HCT116 (cell line): ENCODE measurements around the gene C1orf116. TPM values are rescaled to one million over a fixed set of nuclear protein-coding genes. Genes with fewer than 3 reads are reported as not detected.

Experiments used
- ATAC-seq: fragments of 200-7000 bp; cut with Tn5 transposase; 2 replicates; pipeline ENCODE4 v1.9.1; 2020; ENCODE audit warnings: mild to moderate bottlenecking, moderate library complexity
- BruUV-seq: library from RNA; stranded (reverse); fragments of 400-500 nt; replicated peaks from 2 replicates; lab custom pipeline; 2021; lab: Mats Ljungman, UMichigan
- CTCF ChIA-PET: fragments of 300-600 bp; sonication (Branson Sonifier 250); formaldehyde crosslinking; loops from one replicate; lab custom pipeline; 2021; ENCODE audit warnings: antibody characterized with exemption; lab: Charles Lee
- POLR2A ChIA-PET: fragments of 300-600, 350-600 bp; sonication (Branson Sonifier 250); formaldehyde crosslinking; loops from one replicate; lab custom pipeline; 2021; ENCODE audit warnings: antibody characterized with exemption; lab: Charles Lee
- RAD21 ChIA-PET, 2 experiments: fragments of 300-600 bp; sonication (Branson Sonifier 250); formaldehyde crosslinking; loops; one replicate each; lab custom pipeline; 2023; ENCODE audit warnings: low total read pairs in 2 of 2; ENCODE audit not compliant: uncharacterized antibody in 2 of 2, unreplicated experiment in 2 of 2, low non-redundant PET in 1 of 2; lab: Charles Lee
- DNase-seq: peaks from one replicate; pipeline ENCODE4 v3.0.0-alpha.2; 2010; ENCODE audit warnings: low read depth, low spot score
- H2AFZ ChIP-seq: fragments of 200-600 bp; shearing (Covaris generic), sonication (generic); 2 replicates; pipeline ENCODE4 v1.6.1; 2017; ENCODE audit warnings: low read depth, mixed run types, mixed read lengths, antibody characterized with exemption, low read length; ENCODE audit not compliant: poor library complexity, severe bottlenecking
- H3K27ac ChIP-seq: 2 replicates; pipeline ENCODE4 v1.5.1; 2012; ENCODE audit warnings: low read depth, low read length
- H3K27me3 ChIP-seq: fragments of 200-600 bp; sonication (generic); 2 replicates; pipeline ENCODE4 v1.6.1; 2016; ENCODE audit warnings: mixed run types, low read length, mixed read lengths; ENCODE audit not compliant: insufficient read depth
- H3K36me3 ChIP-seq, 2 experiments: fragments of 200-500 bp in 1 of 2; fragments of 200-600 bp in 1 of 2; sonication (Bioruptor generic) in 1 of 2; sonication (generic) in 1 of 2; 2 replicates each; pipeline versions ENCODE4 v1.5.1 to v1.6.1; 2014 to 2016; ENCODE audit warnings: low read length in 2 of 2, inconsistent platforms in 1 of 2, mixed read lengths in 1 of 2, mixed run types in 1 of 2; ENCODE audit not compliant: insufficient read depth in 2 of 2, control insufficient read depth in 1 of 2
- H3K4me1 ChIP-seq, 2 experiments: fragments of 200-600 bp in 1 of 2; sonication (generic) in 1 of 2; 2 replicates each; pipeline versions ENCODE4 v1.5.1 to v1.6.1; 2012 to 2017; ENCODE audit warnings: low read length in 2 of 2, inconsistent platforms in 1 of 2, mild to moderate bottlenecking in 1 of 2, mixed read lengths in 1 of 2, mixed run types in 1 of 2, moderate library complexity in 1 of 2; ENCODE audit not compliant: insufficient read depth in 2 of 2, control insufficient read depth in 1 of 2
- H3K4me2 ChIP-seq: fragments of 200-600 bp; sonication (generic); 2 replicates; pipeline ENCODE4 v1.6.1; 2017; ENCODE audit warnings: mixed run types, low read length, mixed read lengths
- H3K4me3 ChIP-seq, 2 experiments: fragments of 200-600 bp in 1 of 2; sonication (generic) in 1 of 2; replicated peaks in 1 of 2; 2 replicates each; pipeline ENCODE4 v1.5.1; 2011 to 2016; ENCODE audit warnings: low read length in 2 of 2, control low read depth in 1 of 2, low read depth in 1 of 2, mild to moderate bottlenecking in 1 of 2, mixed read lengths in 1 of 2, mixed run types in 1 of 2
- H3K79me2 ChIP-seq: fragments of 200-600 bp; sonication (generic); 2 replicates; pipeline ENCODE4 v1.6.1; 2017; ENCODE audit warnings: mild to moderate bottlenecking, mixed run types, low read length, moderate library complexity, mixed read lengths; ENCODE audit not compliant: insufficient read depth
- H3K9ac ChIP-seq: fragments of 200-600 bp; sonication (generic); 2 replicates; pipeline ENCODE4 v1.6.1; 2016; ENCODE audit warnings: low read length, mixed read lengths
- H3K9me2 ChIP-seq: fragments of 200-600 bp; sonication (generic), shearing (Covaris generic); 2 replicates; pipeline ENCODE4 v1.6.1; 2017; ENCODE audit warnings: mixed run types, mild to moderate bottlenecking, moderate library complexity; ENCODE audit not compliant: insufficient read depth
- H3K9me3 ChIP-seq, 2 experiments: fragments of 200-500 bp in 1 of 2; fragments of 200-600 bp in 1 of 2; sonication (Bioruptor generic) in 1 of 2; sonication (generic) in 1 of 2; 2 replicates each; pipeline ENCODE4 v1.6.1; 2014 to 2017; ENCODE audit warnings: low read length in 2 of 2, mixed read lengths in 2 of 2, inconsistent platforms in 1 of 2, low read depth in 1 of 2, mild to moderate bottlenecking in 1 of 2, mixed run types in 1 of 2, moderate library complexity in 1 of 2; ENCODE audit not compliant: control insufficient read depth in 1 of 2, insufficient read depth in 1 of 2
- H4K20me1 ChIP-seq: fragments of 200-600 bp; sonication (generic), shearing (Covaris generic); 2 replicates; pipeline ENCODE4 v1.6.1; 2017; ENCODE audit warnings: mixed run types, mild to moderate bottlenecking, moderate library complexity; ENCODE audit not compliant: insufficient read depth
- ATF3 ChIP-seq: IDR thresholded peaks from 2 replicates; pipeline ENCODE4 v1.6.1; 2012
- CBX3 ChIP-seq: IDR thresholded peaks from 2 replicates; pipeline ENCODE4 v1.6.1; 2012; ENCODE audit warnings: low read depth
- CEBPB ChIP-seq: IDR thresholded peaks from 2 replicates; pipeline ENCODE4 v1.6.1; 2012; ENCODE audit warnings: low read depth
- CTCF ChIP-seq, 3 experiments: fragments of 200-600 bp in 1 of 3; sonication (generic) in 1 of 3; IDR thresholded peaks in 2 of 3; conservative IDR thresholded peaks in 1 of 3; 2 replicates each; pipeline ENCODE4 v1.5.1; 2012 to 2017; ENCODE audit warnings: low read depth in 2 of 3, low read length in 2 of 3, antibody characterized with exemption in 1 of 3, borderline replicate concordance in 1 of 3, control low read depth in 1 of 3, mild to moderate bottlenecking in 1 of 3, mixed read lengths in 1 of 3, mixed run types in 1 of 3, moderate library complexity in 1 of 3; ENCODE audit not compliant: insufficient read depth in 1 of 3
- EGR1 ChIP-seq: IDR thresholded peaks from 2 replicates; pipeline ENCODE4 v1.6.1; 2012; ENCODE audit warnings: low read depth
- ELF1 ChIP-seq: IDR thresholded peaks from 2 replicates; pipeline ENCODE4 v1.6.1; 2012; ENCODE audit warnings: low read depth, borderline replicate concordance
- FOSL1 ChIP-seq: IDR thresholded peaks from 2 replicates; pipeline ENCODE4 v1.6.1; 2012; ENCODE audit warnings: low read depth
- JUND ChIP-seq: IDR thresholded peaks from 2 replicates; pipeline ENCODE4 v1.6.1; 2012
- POLR2A ChIP-seq: IDR thresholded peaks from 2 replicates; pipeline ENCODE4 v1.7.0; 2011; ENCODE audit warnings: borderline replicate concordance; ENCODE audit not compliant: insufficient read depth, insufficient read length; ENCODE audit errors: extremely low read depth
- POLR2AphosphoS5 ChIP-seq: IDR thresholded peaks from 2 replicates; pipeline ENCODE4 v1.6.1; 2011; ENCODE audit warnings: mild to moderate bottlenecking, low read depth, low read length, moderate library complexity
- RAD21 ChIP-seq: IDR thresholded peaks from 2 replicates; pipeline ENCODE4 v1.6.1; 2012; ENCODE audit warnings: low read depth, mild to moderate bottlenecking
- SIN3A ChIP-seq: IDR thresholded peaks from 2 replicates; pipeline ENCODE4 v1.6.1; 2012; ENCODE audit warnings: low read depth
- SP1 ChIP-seq: IDR thresholded peaks from 2 replicates; pipeline ENCODE4 v1.6.1; 2012; ENCODE audit warnings: low read depth
- SRF ChIP-seq: IDR thresholded peaks from 2 replicates; pipeline ENCODE4 v1.6.1; 2012; ENCODE audit warnings: low read depth
- TCF7L2 ChIP-seq: IDR thresholded peaks from 2 replicates; pipeline ENCODE4 v1.7.0; 2011; ENCODE audit warnings: borderline replicate concordance, inconsistent platforms; ENCODE audit not compliant: insufficient read depth, insufficient read length; ENCODE audit errors: extremely low read depth
- ZBTB33 ChIP-seq: IDR thresholded peaks from 2 replicates; pipeline ENCODE4 v1.6.1; 2011; ENCODE audit warnings: mild to moderate bottlenecking, low read length, moderate library complexity; ENCODE audit not compliant: insufficient replicate concordance; ENCODE audit errors: extremely low read depth
- ZFX ChIP-seq: fragments of 450-650 bp; IDR thresholded peaks from 2 replicates; pipeline ENCODE4 v1.6.1; 2017
- ZNF274 ChIP-seq: fragments of 200-500 bp; sonication (Bioruptor generic); IDR thresholded peaks from 2 replicates; pipeline ENCODE4 v1.6.1; 2014; ENCODE audit warnings: mild to moderate bottlenecking, low read depth, low read length, inconsistent platforms
- intact Hi-C: fragments of 100-400 bp; cut with micrococcal nuclease; formaldehyde crosslinking; loops from 2 replicates; pipeline ENCODE4 v1.10.0; 2022
- total RNA-seq: library from RNA; stranded (reverse); gene quantifications from one replicate; pipeline ENCODE4 v1.2.1, GENCODE V29; 2021; ENCODE audit not compliant: unreplicated experiment

C1orf116 gene
- total RNA-seq, 1 experiment from 2014 or later = 3.6 TPM

GRCh38 chr1:207001492-207002245, 30.9 kb downstream of the C1orf116 start (continued):
- TF ChIP-seq POLR2A (no peak), CBX3 (no peak), ATF3 (no peak), CEBPB (no peak), POLR2AphosphoS5 (no peak), ZFX (no peak), ZNF274 (no peak), ELF1 (no peak), CTCF (IDR thresholded peaks at IDR 0.05 in 2 of 3, conservative IDR thresholded peaks at IDR 0.05 in 1 of 3; ENCODE audit: borderline replicate concordance in 1 of 3, insufficient read depth in 1 of 3, low read depth in 2 of 3, low read length in 2 of 3) (no peak), EGR1 (no peak), RAD21 (no peak), SRF (no peak)

DNA sequence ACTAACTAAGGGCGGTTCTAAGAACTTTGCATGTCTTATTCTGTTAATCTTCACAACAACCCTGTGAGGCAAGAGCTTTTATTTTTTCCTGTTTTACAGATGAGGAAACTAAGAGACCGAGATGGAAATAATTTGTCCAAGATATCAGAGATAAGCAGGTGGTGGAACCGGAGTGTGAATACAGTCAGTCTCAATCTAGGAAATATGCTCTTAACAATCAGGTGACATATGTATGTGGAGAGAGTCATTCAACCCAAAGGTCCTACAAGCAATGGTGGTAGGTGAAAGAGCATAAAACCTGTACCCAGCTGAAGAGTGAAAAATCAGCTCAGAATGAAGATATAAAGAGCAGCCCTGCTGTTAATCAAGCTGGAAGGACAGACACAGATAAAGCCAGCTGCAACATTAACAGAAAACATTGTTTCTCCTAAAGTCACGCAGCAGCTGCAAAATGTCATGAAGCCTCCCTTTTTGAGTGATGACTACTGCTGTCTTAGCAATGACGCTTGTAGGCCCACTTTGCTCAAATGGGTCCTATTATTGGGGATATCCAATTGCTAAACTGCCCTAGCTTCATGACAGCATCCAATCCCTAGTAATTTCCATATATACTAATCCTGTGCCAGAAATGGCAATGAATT, 31.8 kb downstream of the C1orf116 start:
- Histone ChIP-seq H3K79me2 (no peaks in the 10 kb centered on the region), H3K4me3 (no peak overlapping the region), H3K36me3 (no peaks in the 10 kb centered on the region), H3K9ac (no peak overlapping the region), H3K9me2 (no peaks in the 10 kb centered on the region), H3K27ac (no peak overlapping the region), H4K20me1 (no peaks in the 10 kb centered on the region), H3K4me1 (peaks cover 11 to 32% of the 10 kb centered on the region in 2 experiments; a peak in 3 of 4 replicates), H2AFZ (no peak overlapping the region), H3K4me2 (no peak overlapping the region), H3K9me3 (no peaks in the 10 kb centered on the region), H3K27me3 (no peaks in the 10 kb centered on the region)
- ChIA-PET RAD21 (no interaction called here), CTCF (interaction anchor here (1.8 kb wide), 1 partner anchor 19 kb away, joined by 5 read pairs; no protein-coding TSS in a partner anchor), POLR2A (no interaction called here)
- BruUV-seq = no TSS peak
- intact Hi-C loops = no loop called here
- DNase-seq = no peak
- ATAC-seq = no peak
- TF ChIP-seq EGR1 (no peak), POLR2AphosphoS5 (no peak), ZFX (no peak), SIN3A (no peak), ELF1 (no peak), ZBTB33 (no peak), FOSL1 (no peak), CTCF (IDR thresholded peaks at IDR 0.05 in 2 of 3, conservative IDR thresholded peaks at IDR 0.05 in 1 of 3; ENCODE audit: borderline replicate concordance in 1 of 3, insufficient read depth in 1 of 3, low read depth in 2 of 3, low read length in 2 of 3) (no peak), SP1 (no peak), SRF (no peak), TCF7L2 (no peak), CBX3 (no peak), RAD21 (no peak), JUND (no peak)
